Natural killer cell treated with Interleukin-12 subunit alpha and Interleukin-12 subunit beta and Interleukin-15 and Interleukin-18, amount 100 ng/mL, for 72 hours (primary cell): ENCODE results near the gene NR2F2. TPM values are rescaled to one million over a fixed set of nuclear protein-coding genes. Genes with fewer than 3 reads are reported as not detected.
A peak's percentile ranks its signal among the peaks of the same experiment; 100 is the strongest.

Source experiments
- ATAC-seq, 2 donors: fragments of 150-1000 bp; cut with Tn5 transposase in 1 of 2; sonication (Bioruptor Pico), chemical (Tn5 transposase) in 1 of 2; 2 replicates each; pipeline ENCODE4 v1.10.0; 2021
- DNase-seq: peaks from one replicate; pipeline ENCODE4 v3.0.0; 2022; ENCODE audit warnings: low spot score
- H3K27ac Mint-ChIP-seq, 2 donors: 1 replicate in 1 of 2; 2 replicates in 1 of 2; pipeline ENCODE4 v1.8.0; 2022; ENCODE audit warnings: mixed read lengths in 2 of 2, mild to moderate bottlenecking in 1 of 2, moderate library complexity in 1 of 2
- H3K27me3 Mint-ChIP-seq, 2 donors: 1 replicate in 1 of 2; 2 replicates in 1 of 2; pipeline ENCODE4 v1.8.0; 2022; ENCODE audit warnings: mixed read lengths in 2 of 2
- H3K36me3 Mint-ChIP-seq: one replicate; pipeline ENCODE4 v1.8.0; 2022; ENCODE audit warnings: mixed read lengths
- H3K4me1 Mint-ChIP-seq, 2 donors: 1 replicate in 1 of 2; 2 replicates in 1 of 2; pipeline ENCODE4 v1.8.0; 2022; ENCODE audit warnings: low read depth in 2 of 2, mixed read lengths in 2 of 2, mild to moderate bottlenecking in 1 of 2
- H3K4me3 Mint-ChIP-seq: one replicate; pipeline ENCODE4 v1.8.0; 2022; ENCODE audit warnings: mixed read lengths
- H3K9me3 Mint-ChIP-seq: 2 replicates; pipeline ENCODE4 v1.8.0; 2022; ENCODE audit warnings: mixed read lengths
- total RNA-seq, 2 donors: library from RNA; stranded (reverse); gene quantifications; one replicate each; pipeline ENCODE4 v1.2.3, GENCODE V29; 2022

The NR2F2 gene
- total RNA-seq, 2 donors from 2014 or later = not detected

- DNase-seq (no peak), ATAC-seq (no peak)
- H3K9me3 Mint-ChIP-seq = no peaks in the 10 kb centered on the region
- H3K4me3 Mint-ChIP-seq = no peak overlapping the region
- peaks cover 44 to 79% of the 10 kb centered on the region in 2 donors for H3K27me3 Mint-ChIP-seq
- no peak overlapping the region for H3K27ac Mint-ChIP-seq
- H3K36me3 Mint-ChIP-seq = peaks cover 6% of the 10 kb centered on the region
- H3K4me1 Mint-ChIP-seq = peaks cover 0 to 4% of the 10 kb centered on the region in 2 donors
Measured at GRCh38 chr15:96338766-96339618, 8.5 kb downstream of the NR2F2 start.

DNA sequence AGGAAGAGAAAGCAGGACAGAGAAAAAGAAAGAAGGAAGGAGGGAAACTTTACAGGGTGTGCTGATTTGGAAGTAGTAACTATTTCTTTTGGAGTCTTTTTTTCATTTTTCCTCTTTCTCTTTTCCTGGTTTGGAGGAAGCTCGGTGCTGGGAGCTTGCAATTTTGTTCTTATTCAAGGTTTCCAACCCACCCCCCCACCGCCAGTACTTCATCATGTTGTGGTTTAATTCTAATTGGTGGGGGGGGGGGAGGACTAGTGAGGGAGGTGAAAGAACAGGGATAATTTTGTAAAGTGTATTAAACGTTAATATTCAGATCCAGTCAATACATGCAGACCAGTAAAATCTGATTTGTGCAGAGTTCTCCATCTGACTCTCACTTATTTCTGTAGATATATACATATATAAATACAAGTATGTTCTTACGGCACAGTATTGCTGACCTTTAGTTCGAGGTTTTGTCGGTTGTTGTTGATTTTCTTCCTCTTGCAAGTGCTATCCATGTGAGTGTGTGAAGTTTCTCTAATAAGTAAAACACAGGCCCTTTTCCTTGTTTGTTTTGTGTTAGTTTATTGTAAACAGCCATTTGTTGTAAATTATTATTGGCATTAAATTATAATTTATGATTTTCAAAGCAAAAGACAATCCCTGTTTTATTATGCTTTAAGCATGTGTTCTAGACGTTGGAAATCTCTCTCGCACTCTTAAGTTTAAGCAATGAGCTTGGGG is 9.3 kb downstream of the NR2F2 start:
- no peak overlapping the region for H3K27ac Mint-ChIP-seq
- DNase-seq = no peak
- no peaks in the 10 kb centered on the region for H3K9me3 Mint-ChIP-seq
- H3K4me1 Mint-ChIP-seq = peaks cover 0 to 7% of the 10 kb centered on the region in 2 donors
- peaks cover 6% of the 10 kb centered on the region for H3K36me3 Mint-ChIP-seq
- no peak overlapping the region for H3K4me3 Mint-ChIP-seq
- H3K27me3 Mint-ChIP-seq = peaks cover 49 to 87% of the 10 kb centered on the region in 2 donors
- no peak for ATAC-seq

DNA sequence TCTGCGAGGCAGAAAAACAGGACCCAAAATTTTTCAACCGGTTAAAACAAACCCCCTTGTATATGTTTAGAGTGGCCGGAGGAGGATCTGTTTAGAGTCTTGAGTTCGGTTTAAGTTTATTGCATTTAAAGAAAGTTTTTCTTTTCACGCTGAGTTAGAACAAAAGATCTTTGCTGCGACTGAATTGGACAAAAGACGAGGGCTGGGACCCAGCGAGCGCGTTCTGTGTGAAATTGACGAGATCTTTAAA is 9.8 kb downstream of the NR2F2 start:
- Mint-ChIP-seq H3K36me3 (peaks cover 6% of the 10 kb centered on the region), H3K9me3 (no peaks in the 10 kb centered on the region), H3K27ac (no peak overlapping the region)

DNA sequence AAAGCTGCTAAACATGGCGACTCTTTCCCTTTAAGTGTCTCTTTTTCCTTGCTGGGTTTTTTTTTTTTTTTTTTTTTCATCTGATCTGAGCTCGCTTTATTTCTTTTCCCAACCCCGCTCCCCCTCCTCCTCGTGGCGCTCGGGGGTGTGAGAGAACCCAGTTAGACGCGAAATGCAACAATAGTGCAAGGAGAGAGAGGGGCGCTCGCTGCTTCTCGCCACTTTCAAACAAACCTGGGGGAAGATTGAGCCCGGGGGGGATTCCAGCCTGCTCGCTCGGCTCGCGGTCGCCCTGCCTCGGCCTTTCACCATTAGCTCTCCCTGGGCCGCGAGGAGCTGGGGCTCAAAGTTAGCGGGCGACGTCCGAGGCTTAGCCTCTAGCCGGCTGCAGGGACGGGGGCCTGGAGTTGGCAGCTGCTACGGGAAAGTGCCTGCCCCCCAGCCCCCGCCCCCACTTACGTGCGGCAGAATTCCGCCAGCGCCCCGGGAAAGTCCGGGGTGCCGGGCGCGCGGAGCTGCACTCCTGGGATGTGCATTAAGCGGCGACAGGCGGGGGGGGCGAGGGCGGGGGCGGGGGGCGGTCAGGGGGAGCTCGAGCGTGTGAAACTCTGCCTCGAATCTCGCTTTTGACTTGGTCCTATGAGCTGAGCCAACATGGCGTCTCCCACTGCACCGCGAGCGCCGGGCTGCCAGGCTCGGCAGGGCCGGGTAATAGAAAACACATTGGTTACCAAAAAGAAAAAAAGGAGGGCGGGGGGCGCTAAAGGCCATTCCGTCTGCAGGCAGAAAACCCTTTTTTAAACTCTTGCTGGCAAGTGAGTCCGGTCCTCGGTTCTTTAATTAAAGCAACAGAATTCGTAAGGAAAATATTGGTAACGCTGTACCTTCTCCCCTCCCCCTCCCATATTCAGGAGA is 10.4 kb downstream of the NR2F2 start:
- Mint-ChIP-seq H3K4me3 (peak overlapping the region; percentile 6), H3K27me3 (peaks cover 56 to 94% of the 10 kb centered on the region in 2 donors), H3K27ac (no peak overlapping the region), H3K36me3 (peaks cover 6% of the 10 kb centered on the region), H3K9me3 (no peaks in the 10 kb centered on the region), H3K4me1 (peaks cover 5 to 12% of the 10 kb centered on the region in 2 donors)
- DNase-seq (no peak), ATAC-seq (no peak)

More for the DNA sequence above, 9.8 kb downstream of the NR2F2 start:
- DNase-seq (no peak), ATAC-seq (no peak)
- Mint-ChIP-seq H3K27me3 (peaks cover 54 to 92% of the 10 kb centered on the region in 2 donors), H3K4me1 (peaks cover 1 to 7% of the 10 kb centered on the region in 2 donors), H3K4me3 (peak overlapping the region; percentile 6)

GRCh38 chr15:96341513-96342405 is 11.3 kb downstream of the NR2F2 start:
- peaks cover 54 to 93% of the 10 kb centered on the region in 2 donors for H3K27me3 Mint-ChIP-seq
- peaks cover 5 to 12% of the 10 kb centered on the region in 2 donors for H3K4me1 Mint-ChIP-seq
- no peak overlapping the region for H3K27ac Mint-ChIP-seq
- H3K4me3 Mint-ChIP-seq = no peak overlapping the region
- no peaks in the 10 kb centered on the region for H3K9me3 Mint-ChIP-seq
- ATAC-seq (no peak), DNase-seq (no peak)
- H3K36me3 Mint-ChIP-seq = peaks cover 6% of the 10 kb centered on the region

DNA sequence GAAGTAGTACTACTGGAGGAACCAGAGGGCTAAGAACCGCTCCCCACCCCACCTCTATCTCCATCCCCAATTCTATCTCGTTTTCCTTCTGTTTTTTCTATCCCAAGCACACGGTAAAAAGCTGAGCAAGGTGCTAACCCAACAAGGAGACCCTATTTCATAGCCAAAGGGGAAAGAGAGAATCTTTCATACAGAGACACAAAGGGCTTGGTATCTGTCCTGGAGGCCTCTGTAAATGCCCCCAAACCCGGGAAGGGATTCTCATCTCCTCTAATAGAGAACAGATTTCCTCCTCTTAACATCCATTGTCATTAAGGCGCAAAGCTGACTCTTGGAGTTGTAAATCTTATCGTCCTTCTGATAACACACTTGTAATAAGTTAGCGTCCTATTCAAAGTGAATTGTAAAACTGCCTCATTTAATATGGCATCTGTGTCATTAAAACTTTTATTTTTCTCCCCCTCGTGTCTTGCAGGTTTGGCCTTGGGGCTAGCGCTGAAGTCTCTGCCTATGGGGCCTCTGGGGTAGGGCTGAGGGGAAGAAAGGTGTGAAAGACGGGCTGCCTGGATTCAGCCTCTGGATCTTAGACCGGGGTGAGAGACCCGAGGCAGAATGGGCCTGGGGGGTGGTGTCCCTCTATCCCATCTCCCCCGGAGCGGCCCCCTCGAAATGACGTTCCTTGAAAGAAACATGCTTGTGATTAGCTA is 12.1 kb downstream of the NR2F2 start:
- H3K27ac Mint-ChIP-seq = no peak overlapping the region
- peaks cover 56 to 93% of the 10 kb centered on the region in 2 donors for H3K27me3 Mint-ChIP-seq
- ATAC-seq (no peak), DNase-seq (no peak)
- H3K9me3 Mint-ChIP-seq = no peaks in the 10 kb centered on the region
- peaks cover 6% of the 10 kb centered on the region for H3K36me3 Mint-ChIP-seq
- H3K4me1 Mint-ChIP-seq = peaks cover 5 to 12% of the 10 kb centered on the region in 2 donors
- no peak overlapping the region for H3K4me3 Mint-ChIP-seq

GRCh38 chr15:96343113-96344059 is 12.9 kb downstream of the NR2F2 start:
- H3K36me3 Mint-ChIP-seq = peaks cover 10% of the 10 kb centered on the region
- peaks cover 5 to 12% of the 10 kb centered on the region in 2 donors for H3K4me1 Mint-ChIP-seq
- DNase-seq (no peak), ATAC-seq (no peak)
- H3K4me3 Mint-ChIP-seq = no peak overlapping the region
- H3K27me3 Mint-ChIP-seq = peaks cover 64 to 96% of the 10 kb centered on the region in 2 donors
- no peak overlapping the region for H3K27ac Mint-ChIP-seq
- H3K9me3 Mint-ChIP-seq = no peaks in the 10 kb centered on the region

DNA sequence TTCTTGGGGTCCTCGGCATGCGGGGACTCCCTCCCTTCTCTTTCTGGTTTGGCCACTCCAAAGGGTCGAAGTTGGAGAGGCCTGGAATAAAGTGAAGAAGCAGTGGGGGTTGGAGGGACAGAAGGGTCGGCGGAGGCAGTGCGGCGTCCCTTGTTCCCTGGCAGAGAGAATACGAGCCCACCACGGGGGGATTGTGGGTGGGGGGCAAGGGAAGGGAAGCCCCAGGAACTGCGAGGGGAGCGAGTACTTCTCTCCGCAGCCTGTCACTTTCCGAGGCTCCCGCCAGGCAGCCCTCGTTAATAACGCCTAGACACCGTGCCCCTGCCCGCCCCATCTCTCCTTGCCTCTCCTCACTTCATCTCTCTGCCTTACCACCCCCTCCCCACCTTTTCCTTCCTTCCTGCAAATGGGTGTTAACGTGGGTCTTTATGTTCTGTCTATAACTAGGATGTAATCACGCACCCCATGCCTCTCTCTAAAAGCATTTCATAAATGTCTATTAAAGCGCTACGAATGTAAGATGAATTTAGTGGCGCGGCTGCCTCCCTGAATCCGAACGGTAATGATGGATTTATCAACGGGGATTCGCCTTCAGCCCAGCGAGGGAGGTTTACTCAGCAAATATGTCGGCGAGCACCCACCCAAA is 13.7 kb downstream of the NR2F2 start:
- no peak for ATAC-seq
- peaks cover 70 to 96% of the 10 kb centered on the region in 2 donors for H3K27me3 Mint-ChIP-seq
- H3K4me1 Mint-ChIP-seq = peaks cover 5 to 12% of the 10 kb centered on the region in 2 donors
- H3K36me3 Mint-ChIP-seq = peaks cover 12% of the 10 kb centered on the region
- no peaks in the 10 kb centered on the region for H3K9me3 Mint-ChIP-seq
- no peak overlapping the region for H3K4me3 Mint-ChIP-seq
- H3K27ac Mint-ChIP-seq = no peak overlapping the region
- DNase-seq = no peak

DNA sequence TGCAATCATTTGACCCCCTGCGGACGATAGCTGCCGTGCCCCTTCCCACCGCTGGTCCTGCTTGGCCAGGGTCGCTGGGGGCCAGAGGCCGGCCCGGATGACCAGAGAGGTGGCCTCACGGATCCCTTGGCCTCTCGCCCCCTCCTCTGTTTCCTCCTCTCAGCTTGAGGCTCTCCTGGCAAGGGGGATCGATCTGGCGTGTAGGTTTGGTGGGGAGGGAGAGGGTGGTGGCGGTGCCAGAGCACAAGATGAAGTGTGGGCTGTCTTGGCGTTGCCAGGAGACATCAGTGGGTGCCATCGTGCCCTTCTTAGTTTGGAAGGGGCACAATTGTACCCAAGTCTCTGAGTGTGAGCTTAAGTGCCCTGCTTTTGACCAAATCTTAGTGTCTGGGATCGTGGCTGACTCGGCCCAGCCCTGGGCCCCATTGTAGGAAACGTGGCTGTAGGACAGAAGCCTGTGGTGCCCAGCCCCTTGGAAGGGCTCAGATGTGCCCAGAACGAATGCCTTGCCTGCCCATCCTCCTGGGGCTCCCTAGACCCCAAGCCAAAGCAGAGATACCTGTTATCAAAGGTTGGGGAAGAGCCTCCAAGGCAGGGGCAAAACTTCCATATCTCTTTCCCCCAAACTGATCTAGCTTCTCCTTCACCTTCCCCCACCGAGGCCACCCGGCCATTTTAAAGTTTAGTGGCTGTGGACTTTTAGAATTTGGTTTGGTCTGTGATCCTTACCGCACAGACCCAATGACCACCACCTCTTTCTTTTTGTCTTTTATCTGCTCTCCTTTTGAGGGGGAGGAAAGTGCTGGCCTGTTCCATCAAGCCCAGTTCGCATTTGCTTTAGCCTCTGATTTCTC is 14.4 kb downstream of the NR2F2 start:
- H3K9me3 Mint-ChIP-seq = no peaks in the 10 kb centered on the region
- DNase-seq = no peak
- H3K36me3 Mint-ChIP-seq = peaks cover 12% of the 10 kb centered on the region
- H3K27me3 Mint-ChIP-seq = peaks cover 69 to 96% of the 10 kb centered on the region in 2 donors
- H3K4me1 Mint-ChIP-seq = peaks cover 5 to 12% of the 10 kb centered on the region in 2 donors
- H3K27ac Mint-ChIP-seq = no peak overlapping the region
- no peak overlapping the region for H3K4me3 Mint-ChIP-seq
- ATAC-seq = no peak

- H3K4me3 Mint-ChIP-seq = no peak overlapping the region
- H3K27ac Mint-ChIP-seq = no peak overlapping the region
- ATAC-seq (peak in 1 of 2 donors; percentile 44), DNase-seq (no peak)
- no peaks in the 10 kb centered on the region for H3K9me3 Mint-ChIP-seq
- peaks cover 69 to 96% of the 10 kb centered on the region in 2 donors for H3K27me3 Mint-ChIP-seq
- H3K36me3 Mint-ChIP-seq = peaks cover 6% of the 10 kb centered on the region
- H3K4me1 Mint-ChIP-seq = peaks cover 5 to 7% of the 10 kb centered on the region in 2 donors
Measured at GRCh38 chr15:96345560-96346399, 15.3 kb downstream of the NR2F2 start.
